Liver (tissue), 9 donors: ENCODE measurements around the gene SLC6A7. TPM values are rescaled to one million over a fixed set of nuclear protein-coding genes. Genes with fewer than 3 reads are reported as not detected.

Experiments used
- DNase-seq: peaks from one replicate; pipeline ENCODE4 v3.0.0-alpha.2; 2017; ENCODE audit warnings: low spot score
- H3K27ac ChIP-seq, 2 donors: one replicate each; pipeline ENCODE4 v1.7.0; 2013; ENCODE audit warnings: inconsistent platforms in 2 of 2, low read length in 2 of 2, control low read depth in 1 of 2, low read depth in 1 of 2, mild to moderate bottlenecking in 1 of 2
- H3K27me3 ChIP-seq, 4 donors: one replicate each; pipeline versions ENCODE4 v1.6.1 to v1.7.0; 2013; ENCODE audit warnings: low read length in 3 of 4, inconsistent platforms in 1 of 4, mild to moderate bottlenecking in 1 of 4, moderate library complexity in 1 of 4; ENCODE audit not compliant: control insufficient read depth in 4 of 4, insufficient read depth in 4 of 4
- H3K36me3 ChIP-seq, 4 donors: one replicate each; pipeline versions ENCODE4 v1.6.1 to v1.7.0; 2013; ENCODE audit warnings: low read length in 3 of 4, mild to moderate bottlenecking in 3 of 4, low read depth in 1 of 4, moderate library complexity in 1 of 4; ENCODE audit not compliant: control insufficient read depth in 4 of 4, insufficient read depth in 3 of 4
- H3K4me1 ChIP-seq, 4 donors: one replicate each; pipeline versions ENCODE4 v1.6.1 to v1.7.0; 2013; ENCODE audit warnings: low read length in 3 of 4, mild to moderate bottlenecking in 3 of 4, moderate library complexity in 1 of 4; ENCODE audit not compliant: control insufficient read depth in 4 of 4, insufficient read depth in 4 of 4
- H3K4me3 ChIP-seq, 3 donors: one replicate each; pipeline versions ENCODE4 v1.6.1 to v1.7.0; 2013; ENCODE audit warnings: low read length in 3 of 3, control low read depth in 1 of 3, low read depth in 1 of 3, mild to moderate bottlenecking in 1 of 3
- H3K9ac ChIP-seq, 2 donors: one replicate each; pipeline ENCODE4 v1.7.0; 2013; ENCODE audit warnings: low read length in 2 of 2, mild to moderate bottlenecking in 2 of 2, moderate library complexity in 2 of 2, control low read depth in 1 of 2, low read depth in 1 of 2
- H3K9me3 ChIP-seq, 4 donors: one replicate each; pipeline versions ENCODE4 v1.6.1 to v1.7.0; 2013; ENCODE audit warnings: low read length in 3 of 4; ENCODE audit not compliant: control insufficient read depth in 4 of 4
- ATF3 ChIP-seq: IDR thresholded peaks from 2 replicates; pipeline ENCODE4 v1.6.1; 2016; ENCODE audit warnings: antibody characterized with exemption
- CTCF ChIP-seq: fragments of 150-350 bp; IDR thresholded peaks from 2 replicates; pipeline ENCODE4 v1.5.1; 2017; ENCODE audit warnings: improper control_type of control experiment, low read depth, low read length; ENCODE audit not compliant: missing input control
- EGR1 ChIP-seq, 2 donors: IDR thresholded peaks; 2 replicates each; pipeline ENCODE4 v1.6.1; 2016 to 2018; ENCODE audit warnings: antibody characterized with exemption in 2 of 2, low read depth in 2 of 2
- FOXA1 ChIP-seq: IDR thresholded peaks from 2 replicates; pipeline ENCODE4 v1.6.1; 2016; ENCODE audit warnings: antibody characterized with exemption
- FOXA2 ChIP-seq: IDR thresholded peaks from 2 replicates; pipeline ENCODE4 v1.6.1; 2016; ENCODE audit warnings: antibody characterized with exemption
- GABPA ChIP-seq, 2 donors: IDR thresholded peaks in 1 of 2; conservative IDR thresholded peaks in 1 of 2; 2 replicates each; pipeline ENCODE4 v1.6.1; 2016; ENCODE audit warnings: antibody characterized with exemption in 2 of 2, mild to moderate bottlenecking in 1 of 2, moderate library complexity in 1 of 2
- HNF4A ChIP-seq, 2 donors: conservative IDR thresholded peaks; 2 replicates each; pipeline ENCODE4 v1.6.1; 2016; ENCODE audit warnings: antibody characterized with exemption in 2 of 2, mild to moderate bottlenecking in 2 of 2
- HNF4G ChIP-seq: IDR thresholded peaks from 2 replicates; pipeline ENCODE4 v1.6.1; 2016; ENCODE audit warnings: antibody characterized with exemption
- JUND ChIP-seq, 2 donors: IDR thresholded peaks; 2 replicates each; pipeline ENCODE4 v1.6.1; 2016; ENCODE audit warnings: antibody characterized with exemption in 2 of 2
- MAX ChIP-seq: IDR thresholded peaks from 2 replicates; pipeline ENCODE4 v1.6.1; 2016; ENCODE audit warnings: antibody characterized with exemption
- NR2F2 ChIP-seq: IDR thresholded peaks from 2 replicates; pipeline ENCODE4 v1.6.1; 2016; ENCODE audit warnings: antibody characterized with exemption
- RAD21 ChIP-seq, 2 donors: IDR thresholded peaks; 2 replicates each; pipeline ENCODE4 v1.6.1; 2016; ENCODE audit warnings: antibody characterized with exemption in 2 of 2, mild to moderate bottlenecking in 2 of 2
- REST ChIP-seq: IDR thresholded peaks from 2 replicates; pipeline ENCODE4 v1.6.1; 2016; ENCODE audit warnings: antibody characterized with exemption, mild to moderate bottlenecking
- RXRA ChIP-seq, 2 donors: IDR thresholded peaks; 2 replicates each; pipeline ENCODE4 v1.6.1; 2017 to 2018; ENCODE audit warnings: antibody characterized with exemption in 2 of 2, mild to moderate bottlenecking in 1 of 2
- SP1 ChIP-seq: IDR thresholded peaks from 2 replicates; pipeline ENCODE4 v1.6.1; 2018; ENCODE audit warnings: antibody characterized with exemption, mild to moderate bottlenecking
- TAF1 ChIP-seq: conservative IDR thresholded peaks from 2 replicates; pipeline ENCODE4 v1.6.1; 2016; ENCODE audit warnings: antibody characterized with exemption, mild to moderate bottlenecking
- YY1 ChIP-seq: IDR thresholded peaks from 2 replicates; pipeline ENCODE4 v1.6.1; 2016; ENCODE audit warnings: antibody characterized with exemption, mild to moderate bottlenecking
- WGBS: extraction: QIAGEN DNeasy Blood & Tissue Kit; methylation state at CpG from one replicate; pipeline ENCODE4 v1.1.7; 2013; 5-methylcytosine and 5-hydroxymethylcytosine counted together
- polyA plus RNA-seq, 2 donors: library from polyadenylated mRNA; stranded (reverse) in 1 of 2; unstranded in 1 of 2; fragments of 200-250 nt in 1 of 2; fragments of >200 nt in 1 of 2; fragmentation: Nextera tagmentation in 1 of 2; extraction: Ambion mirVana in 1 of 2; gene quantifications; one replicate each; pipeline versions ENCODE4 v1.2.1 to v1.2.3, GENCODE V29; 2013 to 2015
- total RNA-seq, 2 donors: library from RNA; depleted of rRNA; stranded (reverse); fragments of >200 nt; gene quantifications; one replicate each; pipeline ENCODE4 v1.2.3, GENCODE V29; 2014
- donor health status: healthy.
- donor health status: healthy.
- donor health status: healthy.
- donor health status: healthy.
- donor health status: healthy.

Gene SLC6A7
- total and polyA plus RNA-seq, 4 donors, result not detected

- H3K27ac ChIP-seq, result no peak overlapping the region
These were observed 17.7 kb upstream of the SLC6A7 start for GRCh38 chr5:150172145-150172544.

More at GRCh38 chr5:150172145-150172544, 17.7 kb upstream of the SLC6A7 start:
- H3K9me3 ChIP-seq, result no peaks in the 10 kb centered on the region
- 65% methylated on average over 1 of the region's 1 CpG for WGBS
- DNase-seq, result no peak
- H3K4me1 ChIP-seq, result no peaks in the 10 kb centered on the region
- no peak overlapping the region for H3K9ac ChIP-seq
- no peak overlapping the region for H3K4me3 ChIP-seq
- TF ChIP-seq TAF1, result no peak
- TF ChIP-seq NR2F2, result no peak
- no peak for TF ChIP-seq EGR1 (IDR thresholded peaks at IDR 0.05; ENCODE audit: low read depth in 2 of 2)
- no peak for TF ChIP-seq MAX
- TF ChIP-seq JUND (IDR thresholded peaks at IDR 0.05), result no peak
- TF ChIP-seq FOXA1, result no peak
- TF ChIP-seq HNF4A (conservative IDR thresholded peaks at IDR 0.05), result no peak
- no peak for TF ChIP-seq RAD21 (IDR thresholded peaks at IDR 0.05)
- no peak for TF ChIP-seq YY1
- no peak for TF ChIP-seq CTCF
- no peak for TF ChIP-seq ATF3
- no peak for TF ChIP-seq HNF4G
- TF ChIP-seq REST, result no peak
- no peak for TF ChIP-seq RXRA (IDR thresholded peaks at IDR 0.05)
- TF ChIP-seq FOXA2, result no peak
- TF ChIP-seq GABPA (IDR thresholded peaks at IDR 0.05 in 1 of 2, conservative IDR thresholded peaks at IDR 0.05 in 1 of 2), result no peak
- TF ChIP-seq SP1, result no peak
- H3K27me3 ChIP-seq, result peaks cover 0 to 2% (median 0%) of the 10 kb centered on the region in 4 donors
- H3K36me3 ChIP-seq, result no peaks in the 10 kb centered on the region
